ENCODE data around the gene PIAS4. TPM values are rescaled to one million over a fixed set of nuclear protein-coding genes. Genes with fewer than 3 reads are reported as not detected.

Gene PIAS4
- total and polyA plus RNA-seq, 9 of the 15 experiments (the other 6 are each of a cell fraction or from before 2014, with no cell fraction given) = 0.27 to 34.9 (median 14.4) TPM

- TF ChIP-seq MED1 (CRISPR knock-in tag; IDR thresholded peaks at IDR 0.05; ENCODE audit: borderline replicate concordance) (no peak), BCLAF1 (IDR thresholded peaks at IDR 0.05; ENCODE audit: borderline replicate concordance in 1 of 2, control insufficient read depth in 1 of 2, low read depth in 2 of 2, low read length in 1 of 2) (peak in 1 of 2 experiments; percentile 55; a peak in 1 of 4 replicates), NFATC3 (IDR thresholded peaks at IDR 0.05) (no peak), CBX2 (IDR thresholded peaks at IDR 0.05; ENCODE audit: insufficient read depth, low read length, poor library complexity, severe bottlenecking) (no peak), ILF3 (IDR thresholded peaks at IDR 0.05; ENCODE audit: borderline replicate concordance) (peak; percentile 94; the same call in 1 of the 2 replicates), ELF4 (CRISPR knock-in tag; IDR thresholded peaks at IDR 0.05) (no peak), PHF8 (IDR thresholded peaks at IDR 0.05; ENCODE audit: borderline replicate concordance, low read length) (peak; percentile 99), ZNF766 (CRISPR knock-in tag; conservative IDR thresholded peaks at IDR 0.05) (no peak), SNAPC5 (CRISPR knock-in tag; IDR thresholded peaks at IDR 0.05) (no peak), PTRF (tag; IDR thresholded peaks at IDR 0.05) (no peak), ATF2 (CRISPR knock-in tag; IDR thresholded peaks at IDR 0.05) (peak; percentile 95), KLF1 (tag; IDR thresholded peaks at IDR 0.05) (peak; percentile 29; the same call in 1 of the 2 replicates), CBX8 (IDR thresholded peaks at IDR 0.05; ENCODE audit: borderline replicate concordance, extremely low read depth, low read depth, low read length, poor library complexity, severe bottlenecking) (no peak), MYC (IDR thresholded peaks at IDR 0.05; ENCODE audit: low read depth, low read length) (peak; percentile 97), MYC (CRISPR knock-in tag; IDR thresholded peaks at IDR 0.05; ENCODE audit: borderline replicate concordance, low read depth) (no peak), ID3 (CRISPR knock-in tag; IDR thresholded peaks at IDR 0.05) (no peak), ID3 (tag; IDR thresholded peaks at IDR 0.05) (peak; percentile 77), CBFA2T3 (IDR thresholded peaks at IDR 0.05) (peak; percentile 22), ZNF699 (CRISPR knock-in tag; IDR thresholded peaks at IDR 0.05; ENCODE audit: insufficient replicate concordance) (no peak), ATF3 (IDR thresholded peaks at IDR 0.05) (peak; percentile 95), ATF3 (CRISPR knock-in tag; conservative IDR thresholded peaks at IDR 0.05) (peak; percentile 98), COPS2 (conservative IDR thresholded peaks at IDR 0.05) (no peak)
These were observed 22.5 kb upstream of the PIAS4 start, which contains the start of gene EEF2 (continued) for GRCh38 chr19:3984908-3985642.
